ENCODE data around the gene MDGA2.

The MDGA2 gene

GRCh38 chr14:47619392-47619791 lies 56.0 kb downstream of the MDGA2 start:
- no peak for DNase-seq (ENCODE audit: low spot score)

GRCh38 chr14:47606566-47606965 lies 68.8 kb downstream of the MDGA2 start:
- no peak for DNase-seq (ENCODE audit: low spot score)

- DNase-seq (ENCODE audit: low spot score) = no peak
Measured at GRCh38 chr14:47596860-47597259, 78.5 kb downstream of the MDGA2 start.

GRCh38 chr14:47596232-47596631 lies 79.2 kb downstream of the MDGA2 start:
- DNase-seq (ENCODE audit: low spot score) = no peak

GRCh38 chr14:47595552-47595951 lies 79.9 kb downstream of the MDGA2 start:
- no peak for DNase-seq (ENCODE audit: low spot score)

GRCh38 chr14:47590767-47591495 lies 84.5 kb downstream of the MDGA2 start:
- DNase-seq (ENCODE audit: low spot score) = no peak

- no peak for DNase-seq (ENCODE audit: low spot score)
Measured at GRCh38 chr14:47585447-47585846, 90.0 kb downstream of the MDGA2 start.

GRCh38 chr14:47567273-47567672 lies 108.1 kb downstream of the MDGA2 start:
- DNase-seq (ENCODE audit: low spot score) = no peak

GRCh38 chr14:47557894-47558293 lies 117.5 kb downstream of the MDGA2 start:
- DNase-seq (ENCODE audit: low spot score) = no peak

- no peak for DNase-seq (ENCODE audit: low spot score)
Measured at GRCh38 chr14:47555333-47555732, 120.1 kb downstream of the MDGA2 start.

GRCh38 chr14:47549886-47550285 lies 125.5 kb downstream of the MDGA2 start:
- DNase-seq (ENCODE audit: low spot score) = no peak

GRCh38 chr14:47543459-47543858 lies 131.9 kb downstream of the MDGA2 start:
- DNase-seq (ENCODE audit: low spot score) = no peak

GRCh38 chr14:47541662-47542061 lies 133.7 kb downstream of the MDGA2 start:
- DNase-seq (ENCODE audit: low spot score) = no peak

- no peak for DNase-seq (ENCODE audit: low spot score)
Measured at GRCh38 chr14:47539031-47539461, 136.4 kb downstream of the MDGA2 start.

- DNase-seq (ENCODE audit: low spot score) = no peak
Measured at GRCh38 chr14:47536341-47536740, 139.1 kb downstream of the MDGA2 start.

GRCh38 chr14:47526591-47527244 lies 148.7 kb downstream of the MDGA2 start:
- no peak for DNase-seq (ENCODE audit: low spot score)

- no peak for DNase-seq (ENCODE audit: low spot score)
Measured at GRCh38 chr14:47524524-47524923, 150.9 kb downstream of the MDGA2 start.

GRCh38 chr14:47520382-47520781 lies 155.0 kb downstream of the MDGA2 start:
- DNase-seq (ENCODE audit: low spot score) = no peak

- no peak for DNase-seq (ENCODE audit: low spot score)
Measured at GRCh38 chr14:47511829-47512228, 163.6 kb downstream of the MDGA2 start.

- no peak for DNase-seq (ENCODE audit: low spot score)
Measured at GRCh38 chr14:47509957-47510356, 165.4 kb downstream of the MDGA2 start.

GRCh38 chr14:47507861-47508260 lies 167.5 kb downstream of the MDGA2 start:
- no peak for DNase-seq (ENCODE audit: low spot score)

- DNase-seq (ENCODE audit: low spot score) = no peak
Measured at GRCh38 chr14:47500369-47500768, 175.0 kb downstream of the MDGA2 start.

- no peak for DNase-seq (ENCODE audit: low spot score)
Measured at GRCh38 chr14:47490766-47491165, 184.6 kb downstream of the MDGA2 start.

GRCh38 chr14:47490353-47490752 lies 185.1 kb downstream of the MDGA2 start:
- DNase-seq (ENCODE audit: low spot score) = no peak
